Naive thymus-derived CD4-positive, alpha-beta T cell (primary cell): ENCODE results near the gene HHLA2. TPM values are rescaled to one million over a fixed set of nuclear protein-coding genes. Genes with fewer than 3 reads are reported as not detected.
"Not testable (repeated sequence)": the region's sequence is repeated elsewhere in the genome, so short reads cannot be mapped to it uniquely, and the experiment has no call there.

Experiments
- ATAC-seq: fragments of 150-1000 bp; cut with Tn5 transposase; 2 replicates; pipeline ENCODE4 v1.10.0; 2021; ENCODE audit warnings: mild to moderate bottlenecking, moderate library complexity
- CTCF ChIA-PET: fragments of 350-600 bp; sonication (Branson Sonifier 250); formaldehyde crosslinking; loops from one replicate; lab custom pipeline; 2021; ENCODE audit warnings: antibody characterized with exemption; lab: Charles Lee
- POLR2A ChIA-PET: fragments of 350-600 bp; sonication (Branson Sonifier 250); formaldehyde crosslinking; loops from one replicate; lab custom pipeline; 2021; ENCODE audit warnings: antibody characterized with exemption, inconsistent platforms; lab: Charles Lee
- DNase-seq, 9 donors: peaks; one replicate each; pipeline versions ENCODE4 v3.0.0 to v3.0.0-alpha.2; 2020 to 2022; ENCODE audit warnings: mixed read lengths in 1 of 9
- H3K27ac ChIP-seq: one replicate; pipeline ENCODE4 v1.7.0; 2013; ENCODE audit warnings: mild to moderate bottlenecking, low read depth, low read length, moderate library complexity
- H3K27me3 ChIP-seq, 2 donors: one replicate each; pipeline ENCODE4 v1.7.0; 2013; ENCODE audit warnings: low read length in 2 of 2, mild to moderate bottlenecking in 2 of 2, moderate library complexity in 2 of 2; ENCODE audit not compliant: control insufficient read depth in 2 of 2, insufficient read depth in 2 of 2
- H3K36me3 ChIP-seq, 3 experiments: 1 replicate in 2 of 3; 2 replicates in 1 of 3; pipeline ENCODE4 v1.7.0; 2013; ENCODE audit warnings: low read length in 3 of 3, mild to moderate bottlenecking in 3 of 3, moderate library complexity in 1 of 3; ENCODE audit not compliant: insufficient read depth in 3 of 3, control insufficient read depth in 2 of 3
- H3K4me1 ChIP-seq, 2 donors: one replicate each; pipeline ENCODE4 v1.7.0; 2013; ENCODE audit warnings: low read length in 2 of 2, mild to moderate bottlenecking in 2 of 2, moderate library complexity in 1 of 2; ENCODE audit not compliant: control insufficient read depth in 2 of 2, insufficient read depth in 2 of 2
- H3K4me3 ChIP-seq: 2 replicates; pipeline ENCODE4 v1.7.0; 2013; ENCODE audit warnings: mild to moderate bottlenecking, low read length
- H3K9me3 ChIP-seq, 3 experiments: 1 replicate in 2 of 3; 2 replicates in 1 of 3; pipeline ENCODE4 v1.7.0; 2013; ENCODE audit warnings: low read length in 3 of 3; ENCODE audit not compliant: control insufficient read depth in 2 of 3
- H3K27ac Mint-ChIP-seq, 9 donors: one replicate each; pipeline ENCODE4 v1.8.0; 2020 to 2022; ENCODE audit warnings: mixed read lengths in 9 of 9, mild to moderate bottlenecking in 8 of 9, moderate library complexity in 5 of 9, inconsistent platforms in 2 of 9
- H3K27me3 Mint-ChIP-seq, 5 donors: one replicate each; pipeline ENCODE4 v1.8.0; 2021 to 2022; ENCODE audit warnings: mixed read lengths in 5 of 5, mild to moderate bottlenecking in 1 of 5
- H3K36me3 Mint-ChIP-seq, 5 donors: one replicate each; pipeline ENCODE4 v1.8.0; 2020 to 2022; ENCODE audit warnings: mixed read lengths in 5 of 5, mild to moderate bottlenecking in 3 of 5, inconsistent platforms in 1 of 5
- H3K4me1 Mint-ChIP-seq, 7 donors: one replicate each; pipeline ENCODE4 v1.8.0; 2020 to 2022; ENCODE audit warnings: mixed read lengths in 7 of 7, mild to moderate bottlenecking in 3 of 7, inconsistent platforms in 1 of 7
- H3K4me3 Mint-ChIP-seq, 10 donors: one replicate each; pipeline ENCODE4 v1.8.0; 2020 to 2022; ENCODE audit warnings: mild to moderate bottlenecking in 10 of 10, mixed read lengths in 10 of 10, moderate library complexity in 6 of 10, inconsistent platforms in 2 of 10
- H3K9me3 Mint-ChIP-seq, 11 donors: one replicate each; pipeline ENCODE4 v1.8.0; 2020 to 2022; ENCODE audit warnings: mixed read lengths in 11 of 11, mild to moderate bottlenecking in 4 of 11, inconsistent platforms in 1 of 11, moderate library complexity in 1 of 11
- intact Hi-C, 2 donors: fragments of 100-400 bp; cut with micrococcal nuclease; formaldehyde crosslinking; loops; one replicate each; pipeline ENCODE4 v1.15.1; 2023
- polyA plus RNA-seq, 2 donors: library from polyadenylated mRNA; unstranded; fragments of 300-500 nt; fragmentation: Illumina TruSeq; gene quantifications; one replicate each; pipeline ENCODE4 v1.2.3, GENCODE V29; 2021
- total RNA-seq, 6 experiments: library from RNA in 5 of 6; stranded (reverse) in 5 of 6; gene quantifications; 1 replicate in 5 of 6; 2 replicates in 1 of 6; pipeline ENCODE4 v1.2.3 and lab custom pipeline; 2021 to 2026

Gene HHLA2
- total and polyA plus RNA-seq, 7 experiments from 2014 or later: 0.13 to 4.5 (median 0.34) TPM; not detected in 1

DNA sequence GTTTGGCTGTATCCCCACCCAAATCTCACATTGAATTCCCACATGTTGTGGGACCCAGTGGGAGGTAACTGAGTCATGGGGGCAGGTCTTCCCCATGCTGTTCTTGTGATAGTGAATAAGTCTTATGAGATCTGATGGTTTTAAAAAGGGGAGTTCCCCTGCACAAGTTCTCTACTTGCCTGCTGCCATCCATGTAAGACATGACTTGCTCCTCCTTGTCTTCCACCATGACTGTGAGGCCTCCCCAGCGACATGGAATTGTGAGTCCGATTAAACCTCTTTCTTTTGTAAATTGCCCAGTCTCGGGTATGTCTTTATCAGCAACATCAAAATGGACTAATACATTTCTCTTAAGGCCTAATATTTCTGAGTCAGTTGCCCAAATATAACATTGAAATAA is 28.1 kb upstream of the HHLA2 start:
- H3K36me3 ChIP-seq, ATAC-seq, H3K4me1 ChIP-seq, H3K4me3 Mint-ChIP-seq, H3K27me3 Mint-ChIP-seq, H3K4me3 ChIP-seq, H3K9me3 ChIP-seq, POLR2A ChIA-PET, DNase-seq, H3K27ac Mint-ChIP-seq, intact Hi-C loops, H3K27ac ChIP-seq, H3K36me3 Mint-ChIP-seq, H3K27me3 ChIP-seq, H3K4me1 Mint-ChIP-seq, CTCF ChIA-PET: not testable (repeated sequence)
- peaks cover 1 to 15% (median 6%) of the 10 kb centered on the region in 11 donors for H3K9me3 Mint-ChIP-seq

- H3K27me3 Mint-ChIP-seq: peaks cover 0 to 4% (median 0%) of the 10 kb centered on the region in 5 donors
- CTCF ChIA-PET: no interaction called here
- H3K4me3 ChIP-seq: no peak overlapping the region
- intact Hi-C loops: no loop called here
- no peak overlapping the region for H3K27ac Mint-ChIP-seq
- peaks cover 3 to 27% (median 13%) of the 10 kb centered on the region in 11 donors for H3K9me3 Mint-ChIP-seq
- no peaks in the 10 kb centered on the region for H3K27me3 ChIP-seq
- ATAC-seq: no peak
- H3K4me1 ChIP-seq: no peaks in the 10 kb centered on the region
- peaks cover 0 to 1% (median 0%) of the 10 kb centered on the region in 7 donors for H3K4me1 Mint-ChIP-seq
- POLR2A ChIA-PET: no interaction called here
- no peak overlapping the region for H3K27ac ChIP-seq
- H3K4me3 Mint-ChIP-seq: no peak overlapping the region
- DNase-seq: no peak
- H3K36me3 ChIP-seq: no peaks in the 10 kb centered on the region
- peaks cover 0 to 15% (median 4%) of the 10 kb centered on the region in 5 donors for H3K36me3 Mint-ChIP-seq
- H3K9me3 ChIP-seq: no peaks in the 10 kb centered on the region
Measured at GRCh38 chr3:108271626-108272025, 24.7 kb upstream of the HHLA2 start.

- ATAC-seq, H3K4me3 Mint-ChIP-seq, H3K4me3 ChIP-seq, H3K27ac Mint-ChIP-seq, H3K4me1 Mint-ChIP-seq, intact Hi-C loops, CTCF ChIA-PET, H3K27me3 ChIP-seq, DNase-seq, H3K27ac ChIP-seq, H3K4me1 ChIP-seq, H3K27me3 Mint-ChIP-seq, POLR2A ChIA-PET, H3K36me3 ChIP-seq: not testable (repeated sequence)
- Mint-ChIP-seq H3K36me3 (peaks cover 6 to 34% (median 11%) of the 10 kb centered on the region in 5 donors), H3K9me3 (peaks cover 11 to 50% (median 22%) of the 10 kb centered on the region in 11 donors)
- H3K9me3 ChIP-seq: peaks cover 0 to 18% (median 0%) of the 10 kb centered on the region in 3 experiments
Measured at GRCh38 chr3:108279066-108279465, 17.3 kb upstream of the HHLA2 start.

DNA sequence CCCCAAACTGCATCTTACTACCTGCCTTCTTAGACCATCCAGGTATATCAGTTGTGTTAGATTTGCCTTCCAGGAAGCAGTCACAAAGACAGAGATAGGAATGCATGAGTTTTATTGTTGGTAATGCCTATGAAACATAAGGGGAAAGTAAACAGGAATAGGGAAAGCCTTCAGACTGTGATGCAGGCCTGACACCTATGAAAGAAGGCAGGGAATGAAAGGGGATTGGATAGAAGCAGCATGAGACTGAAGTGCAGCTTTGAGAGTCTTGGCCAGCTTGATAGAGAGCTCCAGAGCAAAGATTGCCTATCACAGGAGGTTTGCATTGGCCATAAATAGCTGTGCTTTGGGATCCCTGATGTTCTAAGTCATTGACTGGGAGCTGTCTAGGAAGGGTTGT is 15.9 kb upstream of the HHLA2 start:
- POLR2A ChIA-PET: no interaction called here
- Histone ChIP-seq H3K4me1 (no peaks in the 10 kb centered on the region), H3K27me3 (no peaks in the 10 kb centered on the region), H3K27ac (no peak overlapping the region), H3K36me3 (no peaks in the 10 kb centered on the region), H3K4me3 (no peak overlapping the region), H3K9me3 (peaks cover 0 to 18% (median 0%) of the 10 kb centered on the region in 3 experiments)
- DNase-seq (no peak), ATAC-seq (no peak)
- Mint-ChIP-seq H3K27me3 (peaks cover 0 to 4% (median 0%) of the 10 kb centered on the region in 5 donors), H3K4me3 (no peak overlapping the region), H3K27ac (no peak overlapping the region), H3K4me1 (peaks cover 0 to 13% (median 0%) of the 10 kb centered on the region in 7 donors), H3K9me3 (peaks cover 9 to 45% (median 22%) of the 10 kb centered on the region in 11 donors), H3K36me3 (peaks cover 6 to 32% (median 11%) of the 10 kb centered on the region in 5 donors)
- intact Hi-C loops: no loop called here
- CTCF ChIA-PET: interaction anchor here (0.6 kb wide), 1 partner anchor 159 kb away, joined by 3 read pairs; no protein-coding TSS in a partner anchor

DNA sequence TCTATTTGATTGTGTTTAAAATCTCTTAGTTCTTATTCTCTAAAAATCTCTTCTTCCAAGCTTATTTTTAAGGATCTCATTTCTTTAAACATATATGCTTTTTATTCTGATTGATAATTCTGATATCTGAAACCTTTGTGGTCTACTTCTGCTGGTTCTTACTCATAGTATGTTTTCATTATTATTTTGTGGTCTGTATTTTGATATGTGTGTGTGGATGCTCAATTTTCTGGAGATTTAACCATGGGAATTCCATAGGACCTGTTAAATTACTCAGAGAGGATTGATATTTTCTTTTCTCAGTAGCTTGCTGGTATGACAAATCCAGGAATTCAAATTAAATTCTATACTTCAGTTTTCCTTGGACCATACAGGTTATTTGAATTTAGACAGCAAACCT is 14.7 kb upstream of the HHLA2 start:
- H3K4me3 ChIP-seq: no peak overlapping the region
- H3K27ac ChIP-seq: no peak overlapping the region
- no peak overlapping the region for H3K27ac Mint-ChIP-seq
- POLR2A ChIA-PET: no interaction called here
- no peaks in the 10 kb centered on the region for H3K27me3 ChIP-seq
- H3K27me3 Mint-ChIP-seq: no peaks in the 10 kb centered on the region
- peaks cover 0 to 16% (median 0%) of the 10 kb centered on the region in 7 donors for H3K4me1 Mint-ChIP-seq
- ATAC-seq (no peak), DNase-seq (no peak)
- peaks cover 8 to 37% (median 20%) of the 10 kb centered on the region in 11 donors for H3K9me3 Mint-ChIP-seq
- H3K36me3 Mint-ChIP-seq: peaks cover 6 to 34% (median 11%) of the 10 kb centered on the region in 5 donors
- intact Hi-C loops: no loop called here
- no peaks in the 10 kb centered on the region for H3K4me1 ChIP-seq
- peaks cover 0 to 18% (median 0%) of the 10 kb centered on the region in 3 experiments for H3K9me3 ChIP-seq
- no peaks in the 10 kb centered on the region for H3K36me3 ChIP-seq
- CTCF ChIA-PET: no interaction called here
- H3K4me3 Mint-ChIP-seq: no peak overlapping the region

GRCh38 chr3:108283006-108283405 is 13.3 kb upstream of the HHLA2 start:
- Histone ChIP-seq H3K4me1 (no peaks in the 10 kb centered on the region), H3K4me3 (no peak overlapping the region), H3K9me3 (peaks cover 0 to 17% (median 0%) of the 10 kb centered on the region in 3 experiments), H3K27ac (no peak overlapping the region), H3K36me3 (no peaks in the 10 kb centered on the region), H3K27me3 (no peaks in the 10 kb centered on the region)
- ATAC-seq: no peak
- H3K36me3 Mint-ChIP-seq: peaks cover 6 to 32% (median 11%) of the 10 kb centered on the region in 5 donors
- peaks cover 0 to 16% (median 0%) of the 10 kb centered on the region in 7 donors for H3K4me1 Mint-ChIP-seq
- intact Hi-C loops: no loop called here
- CTCF ChIA-PET: no interaction called here
- POLR2A ChIA-PET: interaction anchor here (0.6 kb wide), 1 partner anchor 59 kb away, joined by 3 read pairs; no protein-coding TSS in a partner anchor
- DNase-seq: no peak
- peaks cover 8 to 25% (median 15%) of the 10 kb centered on the region in 11 donors for H3K9me3 Mint-ChIP-seq
- H3K27me3 Mint-ChIP-seq: no peaks in the 10 kb centered on the region
- H3K27ac Mint-ChIP-seq: no peak overlapping the region
- H3K4me3 Mint-ChIP-seq: no peak overlapping the region

DNA sequence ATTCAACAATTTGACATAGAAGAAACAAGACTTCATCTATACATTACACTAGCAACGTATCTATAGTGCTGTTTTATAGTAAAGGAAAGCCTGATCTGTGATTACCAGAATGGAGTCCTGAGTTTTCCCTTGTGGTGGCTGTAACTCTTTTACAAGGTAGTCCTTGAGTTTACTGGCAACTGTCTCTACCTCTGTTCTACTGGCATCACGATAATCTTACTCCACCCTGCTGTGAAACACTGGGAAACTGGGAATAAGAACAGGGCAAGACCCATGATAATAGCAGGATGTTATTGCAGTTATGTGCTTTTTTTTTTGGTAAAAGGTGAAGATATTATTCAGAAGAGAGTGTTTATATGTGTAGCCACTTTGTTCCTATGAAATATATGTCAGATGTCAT is 12.4 kb upstream of the HHLA2 start:
- no peaks in the 10 kb centered on the region for H3K27me3 Mint-ChIP-seq
- H3K27ac Mint-ChIP-seq: no peak overlapping the region
- no peaks in the 10 kb centered on the region for H3K27me3 ChIP-seq
- ATAC-seq (no peak), DNase-seq (no peak)
- peaks cover 6 to 33% (median 8%) of the 10 kb centered on the region in 5 donors for H3K36me3 Mint-ChIP-seq
- H3K4me1 Mint-ChIP-seq: peaks cover 0 to 16% (median 0%) of the 10 kb centered on the region in 7 donors
- POLR2A ChIA-PET: interaction anchor here (0.8 kb wide), 1 partner anchor 62 kb away, joined by 3 read pairs; no protein-coding TSS in a partner anchor
- CTCF ChIA-PET: no interaction called here
- no peaks in the 10 kb centered on the region for H3K36me3 ChIP-seq
- intact Hi-C loops: no loop called here
- peaks cover 0 to 10% (median 0%) of the 10 kb centered on the region in 3 experiments for H3K9me3 ChIP-seq
- no peak overlapping the region for H3K4me3 ChIP-seq
- H3K4me1 ChIP-seq: no peaks in the 10 kb centered on the region
- no peak overlapping the region for H3K27ac ChIP-seq
- H3K4me3 Mint-ChIP-seq: no peak overlapping the region
- peaks cover 4 to 17% (median 12%) of the 10 kb centered on the region in 11 donors for H3K9me3 Mint-ChIP-seq
